ENCODE measurements around the gene OGFR. TPM values are rescaled to one million over a fixed set of nuclear protein-coding genes. Genes with fewer than 3 reads are reported as not detected.
A peak's percentile ranks its signal among the peaks of the same experiment; 100 is the strongest.

Gene OGFR
- total RNA-seq, 2 experiments from 2014 or later: 67.0 to 76.6 TPM

GRCh38 chr20:62797671-62798532 is 6.7 kb upstream of the OGFR start:
- H3K4me1 Mint-ChIP-seq (ENCODE audit: low read depth): peaks cover 36% of the 10 kb centered on the region
- no peaks in the 10 kb centered on the region for H3K9me3 Mint-ChIP-seq (ENCODE audit: insufficient read depth)
- peak overlapping the region; percentile 81 for H3K27ac Mint-ChIP-seq
- CTCF ChIA-PET: interaction anchor here (0.7 to 2.4 kb wide), 2 partner anchors 10 to 129 kb away, joined by 3 to 18 read pairs; no protein-coding TSS in a partner anchor
- peak overlapping the region; percentile 79 for H3K4me3 Mint-ChIP-seq
- DNase-seq: no peak
- H3K36me3 Mint-ChIP-seq (ENCODE audit: low read depth): peaks cover 27% of the 10 kb centered on the region
- H3K27me3 Mint-ChIP-seq (ENCODE audit: low read depth): no peaks in the 10 kb centered on the region
- POLR2A ChIA-PET: interaction anchor here (1.4 kb wide), 1 partner anchor 155 kb away, joined by 3 read pairs; the partner anchor contains the start of gene SLCO4A1
- ATAC-seq: no peak

- H3K4me1 Mint-ChIP-seq (ENCODE audit: low read depth): peaks cover 36% of the 10 kb centered on the region
- H3K9me3 Mint-ChIP-seq (ENCODE audit: insufficient read depth): no peaks in the 10 kb centered on the region
- no peak for DNase-seq
- H3K4me3 Mint-ChIP-seq: no peak overlapping the region
- H3K36me3 Mint-ChIP-seq (ENCODE audit: low read depth): peaks cover 27% of the 10 kb centered on the region
- ChIA-PET CTCF (no interaction called here), POLR2A (no interaction called here)
- no peak overlapping the region for H3K27ac Mint-ChIP-seq
- H3K27me3 Mint-ChIP-seq (ENCODE audit: low read depth): no peaks in the 10 kb centered on the region
- ATAC-seq: no peak
These were observed 5.6 kb upstream of the OGFR start for GRCh38 chr20:62799036-62799435.

GRCh38 chr20:62799459-62799858 is 5.2 kb upstream of the OGFR start:
- DNase-seq (no peak), ATAC-seq (no peak)
- Mint-ChIP-seq H3K27me3 (ENCODE audit: low read depth) (no peaks in the 10 kb centered on the region), H3K9me3 (ENCODE audit: insufficient read depth) (no peaks in the 10 kb centered on the region), H3K27ac (peak overlapping the region; percentile 9), H3K4me3 (no peak overlapping the region), H3K36me3 (ENCODE audit: low read depth) (peaks cover 27% of the 10 kb centered on the region), H3K4me1 (ENCODE audit: low read depth) (peaks cover 40% of the 10 kb centered on the region)
- POLR2A ChIA-PET: no interaction called here
- CTCF ChIA-PET: no interaction called here

GRCh38 chr20:62799873-62800272 is 4.8 kb upstream of the OGFR start:
- H3K36me3 Mint-ChIP-seq (ENCODE audit: low read depth): peaks cover 27% of the 10 kb centered on the region
- ChIA-PET POLR2A (no interaction called here), CTCF (no interaction called here)
- no peak for ATAC-seq
- H3K4me1 Mint-ChIP-seq (ENCODE audit: low read depth): peaks cover 36% of the 10 kb centered on the region
- H3K27me3 Mint-ChIP-seq (ENCODE audit: low read depth): no peaks in the 10 kb centered on the region
- no peak overlapping the region for H3K4me3 Mint-ChIP-seq
- no peak overlapping the region for H3K27ac Mint-ChIP-seq
- H3K9me3 Mint-ChIP-seq (ENCODE audit: insufficient read depth): no peaks in the 10 kb centered on the region
- DNase-seq: no peak

GRCh38 chr20:62800314-62801259 is 4.0 kb upstream of the OGFR start:
- H3K27me3 Mint-ChIP-seq (ENCODE audit: low read depth): no peaks in the 10 kb centered on the region
- no peak overlapping the region for H3K27ac Mint-ChIP-seq
- CTCF ChIA-PET: no interaction called here
- DNase-seq (no peak), ATAC-seq (no peak)
- POLR2A ChIA-PET: interaction anchor here (1.5 kb wide), 1 partner anchor 99 kb away, joined by 3 read pairs; no protein-coding TSS in a partner anchor
- H3K4me1 Mint-ChIP-seq (ENCODE audit: low read depth): peaks cover 35% of the 10 kb centered on the region
- no peaks in the 10 kb centered on the region for H3K9me3 Mint-ChIP-seq (ENCODE audit: insufficient read depth)
- peaks cover 27% of the 10 kb centered on the region for H3K36me3 Mint-ChIP-seq (ENCODE audit: low read depth)
- no peak overlapping the region for H3K4me3 Mint-ChIP-seq

- H3K27me3 Mint-ChIP-seq (ENCODE audit: low read depth): no peaks in the 10 kb centered on the region
- DNase-seq: no peak
- POLR2A ChIA-PET: interaction anchor here (1.5 kb wide), 1 partner anchor 100 kb away, joined by 3 read pairs; no protein-coding TSS in a partner anchor
- H3K4me3 Mint-ChIP-seq: no peak overlapping the region
- H3K27ac Mint-ChIP-seq: no peak overlapping the region
- H3K9me3 Mint-ChIP-seq (ENCODE audit: insufficient read depth): no peaks in the 10 kb centered on the region
- CTCF ChIA-PET: no interaction called here
- peaks cover 29% of the 10 kb centered on the region for H3K36me3 Mint-ChIP-seq (ENCODE audit: low read depth)
- no peak for ATAC-seq
- H3K4me1 Mint-ChIP-seq (ENCODE audit: low read depth): peaks cover 39% of the 10 kb centered on the region
These were observed 3.2 kb upstream of the OGFR start for GRCh38 chr20:62801284-62802010.

GRCh38 chr20:62802026-62802712 is 2.5 kb upstream of the OGFR start:
- DNase-seq (no peak), ATAC-seq (no peak)
- Mint-ChIP-seq H3K9me3 (ENCODE audit: insufficient read depth) (no peaks in the 10 kb centered on the region), H3K27ac (no peak overlapping the region), H3K36me3 (ENCODE audit: low read depth) (peaks cover 31% of the 10 kb centered on the region), H3K4me1 (ENCODE audit: low read depth) (peaks cover 42% of the 10 kb centered on the region), H3K27me3 (ENCODE audit: low read depth) (no peaks in the 10 kb centered on the region), H3K4me3 (no peak overlapping the region)
- ChIA-PET CTCF (no interaction called here), POLR2A (no interaction called here)

GRCh38 chr20:62804021-62804626 is 511 bp upstream of the OGFR start:
- Mint-ChIP-seq H3K4me1 (ENCODE audit: low read depth) (peaks cover 38% of the 10 kb centered on the region), H3K27ac (peak overlapping the region; percentile 90), H3K36me3 (ENCODE audit: low read depth) (peaks cover 26% of the 10 kb centered on the region), H3K9me3 (ENCODE audit: insufficient read depth) (no peaks in the 10 kb centered on the region), H3K27me3 (ENCODE audit: low read depth) (no peaks in the 10 kb centered on the region), H3K4me3 (peak overlapping the region; percentile 93)
- DNase-seq: peak; percentile 46
- CTCF ChIA-PET: interaction anchor here (1.0 to 1.1 kb wide), 2 partner anchors 10 to 152 kb away, joined by 3 to 4 read pairs; no protein-coding TSS in a partner anchor
- ATAC-seq: peak; percentile 46
- POLR2A ChIA-PET: interaction anchor here (0.8 to 2.3 kb wide), 2 partner anchors 9 to 162 kb away, joined by 3 to 21 read pairs; partner anchors contain the start of genes MRGBP and SLCO4A1

- CTCF ChIA-PET: interaction anchor here (1.0 to 2.3 kb wide), 3 partner anchors 11 to 153 kb away, joined by 3 to 6 read pairs (median 4); no protein-coding TSS in a partner anchor
- H3K9me3 Mint-ChIP-seq (ENCODE audit: insufficient read depth): no peaks in the 10 kb centered on the region
- peaks cover 35% of the 10 kb centered on the region for H3K4me1 Mint-ChIP-seq (ENCODE audit: low read depth)
- peak overlapping the region; percentile 82 for H3K4me3 Mint-ChIP-seq
- peak overlapping the region; percentile 55 for H3K27ac Mint-ChIP-seq
- no peak for DNase-seq
- POLR2A ChIA-PET: interaction anchor here (1.1 to 2.3 kb wide), 2 partner anchors 10 to 11 kb away, joined by 3 to 21 read pairs; partner anchors contain the start of genes COL9A3 and MRGBP
- H3K36me3 Mint-ChIP-seq (ENCODE audit: low read depth): peaks cover 26% of the 10 kb centered on the region
- peak; percentile 17 for ATAC-seq
- H3K27me3 Mint-ChIP-seq (ENCODE audit: low read depth): no peaks in the 10 kb centered on the region
These were observed 598 bp downstream of the OGFR start for GRCh38 chr20:62805155-62805710.

GRCh38 chr20:62805711-62806382 is 1.2 kb downstream of the OGFR start:
- ChIA-PET CTCF (interaction anchor here (1.5 to 2.3 kb wide), 2 partner anchors 11 to 14 kb away, joined by 3 to 6 read pairs; no protein-coding TSS in a partner anchor), POLR2A (interaction anchor here (1.1 to 2.3 kb wide), 2 partner anchors 11 kb away, joined by 3 to 21 read pairs; partner anchors contain the start of genes COL9A3 and MRGBP)
- H3K4me1 Mint-ChIP-seq (ENCODE audit: low read depth): peaks cover 35% of the 10 kb centered on the region
- H3K9me3 Mint-ChIP-seq (ENCODE audit: insufficient read depth): no peaks in the 10 kb centered on the region
- ATAC-seq (peak; percentile 2), DNase-seq (no peak)
- peak overlapping the region; percentile 82 for H3K4me3 Mint-ChIP-seq
- H3K27me3 Mint-ChIP-seq (ENCODE audit: low read depth): no peaks in the 10 kb centered on the region
- peaks cover 23% of the 10 kb centered on the region for H3K36me3 Mint-ChIP-seq (ENCODE audit: low read depth)
- H3K27ac Mint-ChIP-seq: peak overlapping the region; percentile 69

All from activated CD8-positive, alpha-beta T cell treated with anti-CD3 and anti-CD28 coated beads, Interleukin-2, amount 10 ng/mL, durations not matched to agents 7 days and 5 days (primary cell).